OCI-LY7 (cell line): ENCODE results near the gene CEACAM18. TPM values are rescaled to one million over a fixed set of nuclear protein-coding genes. Genes with fewer than 3 reads are reported as not detected.
"Not testable (repeated sequence)": the region's sequence is repeated elsewhere in the genome, so short reads cannot be mapped to it uniquely, and the experiment has no call there.

Source experiments
- BruUV-seq: library from RNA; stranded (reverse); fragments of 400-500 nt; replicated peaks from 2 replicates; lab custom pipeline; 2021; lab: Mats Ljungman, UMichigan
- CTCF ChIA-PET: fragments of 300-600 bp; sonication (Branson Sonifier 250); formaldehyde crosslinking; loops from one replicate; lab custom pipeline; 2022; ENCODE audit warnings: antibody characterized with exemption; ENCODE audit not compliant: unreplicated experiment; lab: Charles Lee
- POLR2A ChIA-PET: fragments of 300-600 bp; sonication (Branson Sonifier 250); formaldehyde crosslinking; loops from one replicate; lab custom pipeline; 2022; ENCODE audit warnings: antibody characterized with exemption; lab: Charles Lee
- DNase-seq: peaks from one replicate; pipeline ENCODE4 v3.0.0-alpha.2; 2015; ENCODE audit warnings: low spot score
- H2AFZ ChIP-seq: fragments of 200-600 bp; sonication (generic), shearing (Covaris generic); 2 replicates; pipeline ENCODE4 v1.6.1; 2014; ENCODE audit warnings: mild to moderate bottlenecking, antibody characterized with exemption, low read length, moderate library complexity
- H3K27ac ChIP-seq: fragments of 200-600 bp; sonication (generic); 2 replicates; pipeline ENCODE4 v1.5.1; 2014; ENCODE audit warnings: mixed run types, low read depth, mild to moderate bottlenecking, moderate library complexity, low read length, inconsistent platforms; ENCODE audit not compliant: poor library complexity, severe bottlenecking
- H3K36me3 ChIP-seq: fragments of 200-600 bp; sonication (generic); 2 replicates; pipeline ENCODE4 v1.6.1; 2014; ENCODE audit warnings: mild to moderate bottlenecking, antibody characterized with exemption, low read length, moderate library complexity, mixed read lengths; ENCODE audit not compliant: insufficient read depth
- H3K4me1 ChIP-seq: fragments of 200-600 bp; sonication (generic); 2 replicates; pipeline ENCODE4 v1.5.1; 2014; ENCODE audit warnings: mild to moderate bottlenecking, low read length; ENCODE audit not compliant: insufficient read depth, poor library complexity, severe bottlenecking
- H3K4me2 ChIP-seq: fragments of 200-600 bp; sonication (generic); 2 replicates; pipeline ENCODE4 v1.6.1; 2014; ENCODE audit warnings: mild to moderate bottlenecking, low read length
- H3K4me3 ChIP-seq: fragments of 200-600 bp; sonication (generic); 2 replicates; pipeline ENCODE4 v1.5.1; 2014; ENCODE audit warnings: mild to moderate bottlenecking, low read depth, low read length; ENCODE audit not compliant: poor library complexity, severe bottlenecking
- H3K79me2 ChIP-seq: fragments of 200-600 bp; sonication (generic); 2 replicates; pipeline ENCODE4 v1.6.1; 2016; ENCODE audit warnings: low read depth, mild to moderate bottlenecking, low read length, moderate library complexity, mixed read lengths; ENCODE audit not compliant: insufficient read depth
- H3K9me2 ChIP-seq: fragments of 200-600 bp; sonication (generic); 2 replicates; pipeline ENCODE4 v1.6.1; 2016; ENCODE audit warnings: mild to moderate bottlenecking, low read length, mixed read lengths; ENCODE audit not compliant: insufficient read depth
- H3K9me3 ChIP-seq: fragments of 200-600 bp; sonication (generic); 2 replicates; pipeline ENCODE4 v1.6.1; 2014; ENCODE audit warnings: mild to moderate bottlenecking, mixed run types, low read length, mixed read lengths
- H4K20me1 ChIP-seq: fragments of 200-600 bp; sonication (generic); 2 replicates; pipeline ENCODE4 v1.6.1; 2014; ENCODE audit warnings: mild to moderate bottlenecking, antibody characterized with exemption, low read length, moderate library complexity, mixed read lengths; ENCODE audit not compliant: insufficient read depth
- EZH2phosphoT487 ChIP-seq: fragments of 200-600 bp; sonication (generic); IDR thresholded peaks from 2 replicates; pipeline ENCODE4 v1.6.1; 2018; ENCODE audit warnings: low read depth, borderline replicate concordance, mild to moderate bottlenecking, mixed run types, antibody characterized with exemption, low read length, moderate library complexity, mixed read lengths
- intact Hi-C: fragments of 100-400 bp; cut with micrococcal nuclease; formaldehyde crosslinking; loops from one replicate; pipeline ENCODE4 v1.10.0; 2022; ENCODE audit not compliant: unreplicated experiment
- total RNA-seq, 2 experiments: library from RNA; depleted of rRNA in 1 of 2; stranded (reverse); fragments of >200 nt in 1 of 2; shearing (Covaris generic) in 1 of 2; gene quantifications; 2 replicates each; pipeline ENCODE4 v1.2.3, GENCODE V29; 2014 to 2022
- TF ChIP-seq, protein P1 (sequence below): fragments of 200-600 bp; sonication (generic); conservative IDR thresholded peaks from 2 replicates; pipeline ENCODE4 v1.5.1; 2014; ENCODE audit warnings: mild to moderate bottlenecking, antibody characterized with exemption, low read length, moderate library complexity, mixed read lengths

The CEACAM18 gene
- total RNA-seq, 2 experiments from 2014 or later, result not detected

DNA sequence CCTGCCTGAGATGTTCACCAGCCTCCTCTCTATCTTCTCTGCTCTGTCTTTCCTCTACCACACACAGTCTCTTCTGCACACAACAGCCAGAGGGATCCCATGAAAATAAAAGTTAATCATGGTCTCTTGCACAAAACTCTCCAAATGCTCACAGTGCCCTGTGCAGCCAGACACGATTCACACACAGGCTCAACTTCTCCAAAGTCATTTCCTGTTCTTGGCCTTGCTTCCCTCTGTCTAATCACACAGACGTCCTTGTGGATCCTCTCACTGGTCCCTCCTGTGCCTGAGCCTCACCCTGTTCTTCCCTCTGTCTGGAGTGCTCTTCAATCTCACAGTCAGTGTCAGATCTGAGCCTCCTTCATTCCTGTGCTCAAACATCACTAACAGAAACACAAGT lies 15.4 kb downstream of the CEACAM18 start:
- H4K20me1 ChIP-seq, result no peaks in the 10 kb centered on the region
- CTCF ChIA-PET, result no interaction called here
- no peak overlapping the region for H2AFZ ChIP-seq
- no peaks in the 10 kb centered on the region for H3K9me3 ChIP-seq
- no peak overlapping the region for H3K4me3 ChIP-seq
- intact Hi-C loops, result no loop called here
- H3K4me1 ChIP-seq, result no peaks in the 10 kb centered on the region
- H3K9me2 ChIP-seq, result no peaks in the 10 kb centered on the region
- no peaks in the 10 kb centered on the region for H3K79me2 ChIP-seq
- TF ChIP-seq, protein P1, sequence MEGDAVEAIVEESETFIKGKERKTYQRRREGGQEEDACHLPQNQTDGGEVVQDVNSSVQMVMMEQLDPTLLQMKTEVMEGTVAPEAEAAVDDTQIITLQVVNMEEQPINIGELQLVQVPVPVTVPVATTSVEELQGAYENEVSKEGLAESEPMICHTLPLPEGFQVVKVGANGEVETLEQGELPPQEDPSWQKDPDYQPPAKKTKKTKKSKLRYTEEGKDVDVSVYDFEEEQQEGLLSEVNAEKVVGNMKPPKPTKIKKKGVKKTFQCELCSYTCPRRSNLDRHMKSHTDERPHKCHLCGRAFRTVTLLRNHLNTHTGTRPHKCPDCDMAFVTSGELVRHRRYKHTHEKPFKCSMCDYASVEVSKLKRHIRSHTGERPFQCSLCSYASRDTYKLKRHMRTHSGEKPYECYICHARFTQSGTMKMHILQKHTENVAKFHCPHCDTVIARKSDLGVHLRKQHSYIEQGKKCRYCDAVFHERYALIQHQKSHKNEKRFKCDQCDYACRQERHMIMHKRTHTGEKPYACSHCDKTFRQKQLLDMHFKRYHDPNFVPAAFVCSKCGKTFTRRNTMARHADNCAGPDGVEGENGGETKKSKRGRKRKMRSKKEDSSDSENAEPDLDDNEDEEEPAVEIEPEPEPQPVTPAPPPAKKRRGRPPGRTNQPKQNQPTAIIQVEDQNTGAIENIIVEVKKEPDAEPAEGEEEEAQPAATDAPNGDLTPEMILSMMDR, result no peak
- no peak for TF ChIP-seq EZH2phosphoT487
- POLR2A ChIA-PET, result no interaction called here
- BruUV-seq, result no TSS peak
- no peak overlapping the region for H3K27ac ChIP-seq
- no peak overlapping the region for H3K4me2 ChIP-seq
- no peak for DNase-seq
- H3K36me3 ChIP-seq, result no peaks in the 10 kb centered on the region

DNA sequence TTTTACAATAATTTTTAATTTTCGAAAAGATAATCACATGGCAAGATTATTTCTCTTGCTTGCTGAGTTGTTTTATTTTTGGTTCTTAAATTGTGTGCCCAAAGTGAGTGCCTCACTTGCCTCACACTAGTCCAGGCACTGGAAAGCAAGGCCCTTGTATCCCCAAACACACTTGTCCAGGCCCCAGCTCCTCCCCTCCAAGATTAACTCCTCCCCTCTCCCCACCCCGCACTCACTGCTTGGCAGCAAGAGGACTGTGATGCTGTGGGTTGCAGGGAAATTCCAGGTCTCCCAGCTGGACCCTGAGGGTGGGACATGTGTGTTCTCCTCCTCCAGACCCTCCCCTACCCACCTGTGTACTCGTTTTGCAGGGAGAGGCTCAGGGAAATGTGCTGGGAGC lies 19.3 kb downstream of the CEACAM18 start:
- H3K4me1 ChIP-seq, result no peaks in the 10 kb centered on the region
- no peak overlapping the region for H3K4me3 ChIP-seq
- H3K9me2 ChIP-seq, result no peaks in the 10 kb centered on the region
- intact Hi-C loops, result no loop called here
- no peaks in the 10 kb centered on the region for H3K9me3 ChIP-seq
- H3K36me3 ChIP-seq, result no peaks in the 10 kb centered on the region
- H3K27ac ChIP-seq, result no peak overlapping the region
- BruUV-seq, result no TSS peak
- ChIA-PET POLR2A (no interaction called here), CTCF (no interaction called here)
- H3K4me2 ChIP-seq, result no peak overlapping the region
- H2AFZ ChIP-seq, result no peak overlapping the region
- no peaks in the 10 kb centered on the region for H3K79me2 ChIP-seq
- TF ChIP-seq, protein P1, result no peak
- TF ChIP-seq EZH2phosphoT487, result no peak
- no peaks in the 10 kb centered on the region for H4K20me1 ChIP-seq
- DNase-seq, result no peak

DNA sequence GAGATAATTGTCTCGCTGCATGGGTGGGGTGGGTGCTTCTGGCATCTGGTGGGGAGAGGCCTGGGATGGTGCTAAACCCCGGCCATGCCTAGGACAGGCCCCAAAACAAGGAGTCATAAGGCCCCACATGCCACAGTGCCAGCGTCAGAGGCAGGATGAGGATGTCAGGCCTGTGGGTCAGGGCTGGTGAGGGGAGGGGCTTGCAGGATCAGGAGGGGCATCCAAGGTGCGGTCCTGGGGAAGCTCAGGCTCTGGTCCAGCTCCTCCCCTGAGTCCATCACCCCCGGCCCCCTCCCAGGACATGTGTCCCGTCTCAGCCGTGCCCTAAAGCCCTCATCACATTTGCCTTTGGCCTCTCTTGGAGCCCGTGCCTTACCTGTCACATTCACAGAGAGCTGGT lies 22.6 kb downstream of the CEACAM18 start:
- H3K27ac ChIP-seq, DNase-seq, H4K20me1 ChIP-seq, BruUV-seq, H3K9me2 ChIP-seq, H3K79me2 ChIP-seq, H3K9me3 ChIP-seq, H3K4me3 ChIP-seq, intact Hi-C loops, H3K36me3 ChIP-seq, H3K4me2 ChIP-seq, POLR2A ChIA-PET, H3K4me1 ChIP-seq, H2AFZ ChIP-seq, CTCF ChIA-PET: not testable (repeated sequence)
